Fibroblast of the conjunctiva (primary cell): Measurements from ENCODE around the gene MARVELD3.
"Not testable (repeated sequence)": the region's sequence is repeated elsewhere in the genome, so short reads cannot be mapped to it uniquely, and the experiment has no call there.

Source experiments
- DNase-seq: peaks from one replicate; pipeline ENCODE4 v3.0.0-alpha.2; 2010; ENCODE audit warnings: low read depth

Gene MARVELD3, protein sequence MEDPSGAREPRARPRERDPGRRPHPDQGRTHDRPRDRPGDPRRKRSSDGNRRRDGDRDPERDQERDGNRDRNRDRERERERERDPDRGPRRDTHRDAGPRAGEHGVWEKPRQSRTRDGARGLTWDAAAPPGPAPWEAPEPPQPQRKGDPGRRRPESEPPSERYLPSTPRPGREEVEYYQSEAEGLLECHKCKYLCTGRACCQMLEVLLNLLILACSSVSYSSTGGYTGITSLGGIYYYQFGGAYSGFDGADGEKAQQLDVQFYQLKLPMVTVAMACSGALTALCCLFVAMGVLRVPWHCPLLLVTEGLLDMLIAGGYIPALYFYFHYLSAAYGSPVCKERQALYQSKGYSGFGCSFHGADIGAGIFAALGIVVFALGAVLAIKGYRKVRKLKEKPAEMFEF

DNA sequence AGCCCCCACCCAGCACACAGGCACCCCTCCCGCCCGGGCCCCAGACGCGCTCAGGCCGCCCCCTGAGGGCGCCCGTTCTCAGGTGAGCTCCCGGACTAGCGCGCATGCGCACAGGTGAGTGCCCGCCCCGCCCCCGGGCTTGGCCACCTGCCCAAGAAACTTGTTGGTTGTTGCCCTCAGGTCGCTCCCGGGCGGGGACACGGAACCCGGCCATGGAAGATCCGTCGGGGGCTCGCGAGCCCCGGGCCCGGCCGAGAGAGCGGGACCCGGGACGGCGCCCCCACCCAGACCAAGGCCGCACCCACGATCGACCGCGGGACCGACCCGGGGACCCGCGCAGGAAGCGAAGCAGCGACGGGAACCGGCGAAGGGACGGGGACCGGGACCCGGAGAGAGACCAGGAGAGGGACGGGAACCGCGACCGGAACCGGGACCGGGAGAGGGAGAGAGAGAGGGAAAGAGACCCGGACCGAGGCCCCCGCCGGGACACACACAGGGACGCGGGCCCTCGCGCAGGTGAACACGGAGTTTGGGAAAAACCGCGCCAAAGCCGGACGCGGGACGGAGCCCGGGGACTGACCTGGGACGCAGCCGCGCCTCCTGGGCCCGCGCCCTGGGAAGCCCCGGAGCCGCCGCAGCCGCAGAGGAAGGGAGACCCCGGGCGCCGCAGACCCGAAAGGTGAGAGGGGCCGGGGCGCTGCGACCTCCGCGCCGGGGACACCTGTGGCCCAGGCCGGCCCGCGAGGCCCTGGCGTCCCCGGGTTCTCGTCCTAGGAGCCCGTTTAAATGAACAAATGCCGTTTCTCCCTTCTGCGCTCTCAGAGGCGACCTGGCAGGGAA lies at the start of gene MARVELD3:
Gene MARVELD3, plus strand, starts transcription at position 167 of the 840 bp plus-strand sequence. Its CDS starts 46 bp downstream, at position 213.
- DNase-seq = no peak

DNA sequence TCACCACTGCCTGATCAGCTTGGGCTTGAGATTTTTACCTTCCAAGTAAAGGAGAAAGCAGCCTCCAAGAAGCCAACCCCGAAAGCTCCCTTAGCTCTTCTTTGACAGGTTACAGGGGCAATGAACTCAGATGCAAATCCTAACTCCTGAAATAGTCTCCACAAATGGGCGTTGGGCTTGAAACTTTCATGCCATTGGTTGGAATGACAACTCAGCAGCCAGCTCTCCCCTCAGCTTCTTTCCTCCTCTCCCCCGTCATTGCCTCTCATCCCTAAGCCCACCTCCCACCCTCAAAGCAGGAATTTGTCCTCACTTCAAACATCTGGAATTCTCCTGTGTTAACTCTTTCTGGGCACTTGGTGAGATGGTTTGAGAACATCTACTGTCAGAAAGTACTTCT lies 49.0 kb upstream of the MARVELD3 start, which contains the start of gene TAT:
Gene TAT, minus strand, starts transcription at position 122 of the 400 bp plus-strand sequence. CDS start 677 bp downstream, outside the sequence.
- DNase-seq = no peak

DNA sequence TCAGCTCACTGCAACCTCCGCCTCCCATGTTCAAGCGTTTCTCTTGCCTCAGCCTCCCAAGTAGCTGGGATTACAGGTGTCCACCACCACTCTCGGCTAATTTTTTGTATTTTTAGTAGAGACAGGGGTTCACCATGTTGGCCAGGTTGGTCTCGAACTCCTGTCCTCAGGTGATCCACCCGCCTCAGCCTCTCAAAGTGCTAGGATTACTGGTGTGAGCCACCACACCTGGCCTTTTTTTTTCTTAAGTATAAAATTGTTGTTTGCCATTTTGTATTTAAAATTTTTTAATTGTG lies 43.5 kb upstream of the MARVELD3 start:
- not testable (repeated sequence) for DNase-seq

DNA sequence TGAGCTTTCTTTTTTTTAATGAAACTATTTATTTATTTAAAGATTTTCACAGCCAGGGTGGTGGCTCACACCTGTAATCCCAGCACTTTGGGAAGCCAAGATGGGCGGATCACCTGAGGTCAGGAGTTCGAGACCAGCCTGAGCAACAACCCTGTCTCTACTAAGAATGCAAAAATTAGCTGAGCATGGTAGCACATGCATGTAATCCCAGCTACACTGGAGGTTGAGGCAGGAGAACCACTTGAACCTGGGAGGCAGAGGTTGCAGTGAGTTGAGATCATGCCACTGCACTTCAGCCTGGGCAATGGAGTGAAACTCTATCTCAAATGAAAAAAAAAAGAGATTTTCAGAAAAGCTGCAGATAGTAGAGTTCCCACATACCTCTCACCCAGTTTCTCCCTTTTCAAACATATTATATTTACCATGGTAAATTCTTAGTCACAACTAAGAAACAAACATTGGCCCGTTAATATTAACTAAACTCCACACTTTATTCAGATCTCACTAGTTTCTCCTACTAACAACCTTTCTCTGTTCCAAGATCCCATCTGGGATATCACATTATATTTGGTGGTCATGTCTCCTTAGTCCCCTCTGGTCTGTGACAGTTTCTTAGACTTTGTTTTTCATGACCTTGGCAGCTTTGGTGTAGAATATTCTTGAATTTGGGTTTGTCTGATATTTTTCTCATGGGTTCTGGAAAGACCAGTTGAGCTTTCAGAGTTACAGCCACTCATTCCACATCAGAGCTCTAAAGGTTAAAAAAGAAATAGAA lies 41.3 kb upstream of the MARVELD3 start:
- no peak for DNase-seq

DNA sequence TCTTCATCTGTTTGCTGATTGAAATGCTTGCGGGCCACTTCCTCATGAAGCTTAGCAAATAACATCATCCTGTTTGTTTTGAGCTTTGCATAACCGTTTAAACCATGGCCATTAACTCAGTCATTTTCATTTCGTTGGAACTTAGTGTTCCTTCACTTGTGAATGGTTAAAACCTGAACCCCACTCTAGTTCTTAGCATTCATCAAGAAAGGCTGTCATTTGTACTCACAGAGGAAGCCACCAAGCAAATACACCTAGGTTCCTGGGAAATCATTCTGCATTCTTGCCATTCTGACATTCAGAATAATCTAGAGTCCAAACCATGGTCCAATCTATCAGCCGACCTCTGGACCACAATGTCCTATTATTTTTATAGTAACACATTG lies 40.7 kb upstream of the MARVELD3 start:
- no peak for DNase-seq

DNA sequence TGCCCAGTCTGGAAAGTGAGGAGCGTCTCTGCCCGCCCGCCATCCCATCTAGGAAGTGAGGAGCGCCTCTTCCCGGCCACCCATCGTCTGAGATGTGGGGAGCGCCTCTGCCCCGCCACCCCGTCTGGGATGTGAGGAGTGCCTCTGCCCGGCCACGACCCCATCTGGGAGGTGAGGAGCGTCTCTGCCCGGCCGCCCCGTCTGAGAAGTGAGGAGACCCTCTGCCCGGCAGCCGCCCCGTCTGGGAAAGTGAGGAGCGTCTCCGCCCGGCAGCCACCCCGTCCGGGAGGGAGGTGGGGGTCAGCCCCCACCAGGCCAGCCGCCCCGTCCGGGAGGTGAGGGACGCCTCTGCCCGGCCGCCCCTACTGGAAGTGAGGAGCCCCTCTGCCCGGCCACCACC lies 36.6 kb upstream of the MARVELD3 start:
- not testable (repeated sequence) for DNase-seq

DNA sequence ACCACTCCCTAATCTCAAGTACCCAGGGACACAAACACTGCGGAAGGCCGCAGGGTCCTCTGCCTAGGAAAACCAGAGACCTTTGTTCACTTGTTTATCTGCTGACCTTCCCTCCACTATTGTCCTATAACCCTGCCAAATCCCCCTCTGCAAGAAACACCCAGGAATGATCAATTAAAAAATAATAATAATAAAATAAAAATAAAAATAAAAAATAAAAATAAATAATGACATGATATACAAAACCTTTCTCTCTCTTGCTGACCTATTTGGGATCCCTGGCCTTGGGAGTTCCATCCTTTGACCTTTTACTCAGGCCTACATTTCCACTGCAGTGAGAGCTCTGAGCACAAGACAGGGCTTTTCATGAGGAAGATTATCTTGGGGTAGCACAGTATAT lies 35.9 kb upstream of the MARVELD3 start:
- DNase-seq = not testable (repeated sequence)

DNA sequence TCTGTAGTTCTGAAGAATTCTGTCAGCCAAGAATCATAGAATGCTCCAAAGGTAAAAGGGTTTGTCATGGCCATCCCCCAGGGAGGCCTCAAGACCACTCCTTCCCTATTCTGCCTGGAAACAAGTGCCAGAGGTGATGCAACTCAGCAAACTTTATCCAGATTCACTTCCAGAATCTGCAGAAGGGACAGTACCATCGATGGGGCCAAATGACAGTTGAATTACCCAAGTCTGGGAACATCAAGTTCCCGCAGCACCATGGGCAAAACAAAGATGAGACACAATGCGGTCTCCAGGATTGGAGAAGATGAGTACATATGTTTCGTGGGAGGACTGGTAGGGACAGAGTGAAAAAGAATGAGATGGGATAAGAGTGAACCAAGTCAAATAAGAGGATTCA lies 35.4 kb upstream of the MARVELD3 start:
- no peak for DNase-seq

DNA sequence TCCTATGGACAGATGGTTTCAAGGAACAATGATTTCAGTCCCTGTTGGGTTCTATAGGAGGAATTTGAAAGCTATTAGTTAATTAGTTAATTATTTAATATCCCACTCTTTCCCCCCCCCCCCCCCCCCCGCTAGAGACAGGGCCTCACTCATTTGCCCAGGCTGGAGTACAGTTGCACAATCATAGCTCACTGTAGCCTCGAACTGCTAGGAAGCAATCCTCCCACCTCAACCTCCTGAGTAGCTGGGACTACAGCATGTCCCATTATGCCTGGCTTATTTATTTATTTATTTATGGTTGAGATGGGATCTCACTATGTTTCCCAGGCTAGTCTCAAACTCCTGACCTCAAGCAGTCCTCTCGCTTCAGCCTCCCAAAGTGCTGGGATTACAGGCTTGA lies 34.1 kb upstream of the MARVELD3 start:
- no peak for DNase-seq

DNA sequence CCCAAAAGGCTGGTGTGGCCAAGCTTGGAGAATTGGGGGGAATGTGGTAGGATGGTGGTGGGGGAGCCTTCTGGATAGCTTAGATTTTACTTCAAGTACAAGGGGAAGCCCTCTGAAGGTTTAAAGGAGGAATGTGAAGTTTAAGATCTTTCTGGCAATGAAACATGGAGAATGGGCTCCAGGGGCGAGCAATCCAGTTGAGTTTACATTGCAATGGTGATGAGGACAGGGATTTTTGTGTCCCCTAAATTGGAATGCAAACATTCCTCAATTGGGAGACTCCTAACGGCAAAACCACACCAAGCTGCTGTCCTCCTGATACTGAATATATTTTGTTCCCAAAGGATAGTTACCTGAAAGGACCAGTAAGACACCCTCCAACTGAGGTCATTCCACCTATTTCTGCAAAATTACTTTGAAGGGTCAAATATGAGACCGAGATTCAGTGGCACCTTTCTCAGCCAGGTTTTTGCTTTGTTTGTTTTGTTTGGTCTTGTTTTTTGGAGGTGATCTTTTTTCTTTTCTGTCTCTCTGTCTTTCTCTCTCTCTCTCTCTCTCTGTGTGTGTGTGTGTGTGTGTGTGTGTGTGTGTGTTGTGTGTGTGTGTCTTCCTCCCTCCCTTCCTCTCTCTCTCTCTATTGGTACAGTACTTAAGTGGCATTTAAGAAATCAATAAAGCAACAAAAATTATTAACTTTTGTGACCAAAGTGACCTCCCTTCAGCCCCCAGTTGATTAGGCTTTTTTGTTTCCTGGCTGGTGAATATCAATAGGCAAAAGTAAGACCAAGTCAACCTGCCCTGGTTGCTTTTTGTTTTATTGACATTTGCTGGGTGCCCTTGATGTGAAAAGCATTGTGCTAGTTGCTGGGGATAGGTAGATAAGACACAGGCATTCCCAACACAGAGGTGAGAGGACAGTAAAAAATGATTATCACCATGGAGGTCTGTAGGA lies 32.7 kb upstream of the MARVELD3 start:
- DNase-seq = no peak

DNA sequence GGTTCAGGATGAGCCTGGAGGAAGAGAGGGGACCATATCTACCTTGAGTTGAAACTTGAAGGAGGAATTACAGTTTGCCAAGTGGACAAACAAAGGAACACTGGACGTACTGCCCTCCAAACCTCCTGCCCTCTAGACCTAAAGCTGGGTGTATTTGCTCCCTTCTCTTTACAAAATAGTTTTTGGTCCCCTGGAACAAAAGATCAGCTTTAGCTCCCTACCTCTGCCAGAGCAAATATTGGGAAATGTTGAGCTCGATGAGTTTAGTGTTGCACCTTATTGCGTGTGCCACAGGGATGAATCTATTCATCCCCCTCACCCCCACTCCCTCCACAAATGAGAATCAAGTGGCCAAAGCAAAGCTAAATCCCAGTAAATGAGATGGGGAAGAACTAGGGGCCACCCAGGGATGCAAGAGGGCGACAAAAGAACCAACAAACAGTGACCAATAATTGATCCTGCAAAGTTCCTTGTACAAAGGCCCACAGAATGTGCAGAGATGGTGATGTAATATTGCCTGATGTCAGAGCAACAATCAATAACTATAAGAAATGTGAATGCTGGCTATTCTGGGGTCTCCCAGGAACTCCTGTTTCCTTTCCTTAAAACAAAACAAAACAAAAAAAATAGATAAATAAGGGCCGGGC lies 31.9 kb upstream of the MARVELD3 start:
- DNase-seq = no peak

DNA sequence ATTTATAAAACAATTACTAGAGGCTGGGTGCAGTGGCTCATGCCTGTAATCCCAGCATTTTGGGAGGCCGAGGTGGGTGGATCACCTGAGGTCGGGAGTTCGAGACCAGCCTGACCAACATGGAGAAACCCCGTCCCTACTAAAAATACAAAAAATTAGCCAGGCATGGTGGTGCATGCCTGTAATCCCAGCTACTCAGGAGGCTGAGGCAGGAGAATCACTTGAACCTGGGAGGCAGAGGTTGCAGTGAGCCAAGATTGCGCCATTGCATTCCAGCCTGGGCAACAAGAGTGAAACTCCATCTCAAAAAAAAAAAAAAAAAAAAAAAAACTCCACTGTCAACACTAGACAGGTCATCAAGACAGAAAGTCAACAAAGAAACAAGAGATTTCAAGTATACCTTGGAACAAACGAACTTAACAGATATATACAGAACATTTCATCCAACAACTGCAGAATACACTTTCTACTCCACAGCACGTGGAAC lies 30.6 kb upstream of the MARVELD3 start:
- DNase-seq = not testable (repeated sequence)

DNA sequence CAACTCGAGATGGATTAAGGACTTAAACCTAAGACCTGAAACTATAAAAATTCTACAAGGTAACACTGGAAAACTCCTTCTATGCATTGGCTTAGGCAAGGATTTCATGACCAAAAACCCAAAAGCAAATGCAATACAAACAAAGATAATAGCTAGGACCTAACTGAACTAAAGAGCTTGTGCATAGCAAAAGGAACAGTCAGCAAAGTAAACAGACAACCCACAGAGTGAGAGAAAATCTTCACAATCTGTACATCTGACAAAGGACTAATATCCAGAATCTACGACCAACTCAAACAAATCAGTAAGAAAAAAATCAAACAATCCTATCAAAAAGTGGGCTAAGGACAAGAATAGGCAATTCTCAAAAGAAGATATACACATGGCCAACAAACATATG lies 27.6 kb upstream of the MARVELD3 start:
- DNase-seq = not testable (repeated sequence)

DNA sequence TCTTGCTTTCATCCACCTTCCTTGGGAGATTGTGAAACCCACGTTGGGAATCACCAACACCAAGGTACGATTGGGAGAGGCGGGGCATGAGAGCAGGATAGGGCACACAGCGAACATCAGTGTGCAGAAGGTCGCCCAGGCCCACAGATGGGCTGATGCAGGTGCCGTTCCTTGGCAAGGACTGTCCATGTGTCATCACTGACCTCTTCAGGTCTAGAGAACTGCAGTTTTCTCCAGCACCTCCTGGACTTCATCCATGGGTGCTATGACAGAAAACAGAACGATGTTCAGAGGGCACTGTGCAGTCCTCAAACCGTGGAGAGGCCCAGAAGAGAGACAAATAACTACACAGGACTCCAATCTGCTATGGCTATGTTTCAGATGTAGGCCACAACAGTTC lies 25.2 kb upstream of the MARVELD3 start:
- DNase-seq = no peak

DNA sequence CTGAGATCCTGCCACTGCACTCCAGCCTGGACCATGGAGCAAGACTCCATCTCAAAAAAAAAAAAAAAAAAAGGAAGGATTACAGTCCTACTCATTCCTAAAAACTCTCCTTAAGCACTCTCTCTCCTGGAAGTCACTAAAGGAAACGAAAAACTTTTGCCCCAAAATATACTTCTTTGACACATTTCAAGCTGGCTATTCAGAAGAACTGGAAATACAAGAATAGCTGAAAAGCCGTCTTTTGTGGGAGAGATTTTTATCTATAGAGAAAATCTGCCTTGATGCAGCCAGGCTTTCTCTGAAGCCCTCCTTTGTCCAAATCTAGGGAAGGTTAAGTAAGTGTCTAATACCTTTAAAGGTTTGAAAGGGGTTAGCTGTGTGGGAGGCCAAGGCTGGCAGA lies 16.9 kb upstream of the MARVELD3 start:
- no peak for DNase-seq

DNA sequence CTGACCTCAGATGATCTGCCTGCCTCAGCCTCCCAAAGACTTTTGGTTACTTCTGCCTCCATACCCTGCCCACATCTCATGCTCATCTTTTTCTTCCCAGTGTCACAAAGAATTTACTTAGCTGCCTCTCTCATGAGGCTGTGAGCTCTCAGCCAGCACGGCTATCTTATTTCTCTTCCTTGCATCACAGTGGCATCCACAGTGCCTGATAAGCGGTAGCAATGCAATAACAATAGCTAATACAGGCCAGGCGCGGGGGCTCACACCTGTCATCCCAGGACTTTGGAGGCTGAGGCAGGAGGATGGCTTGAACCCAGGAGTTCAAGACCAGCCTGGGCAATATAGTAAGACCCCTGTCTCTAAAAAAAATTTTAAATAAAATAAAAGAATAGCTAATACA lies 15.5 kb upstream of the MARVELD3 start:
- no peak for DNase-seq

DNA sequence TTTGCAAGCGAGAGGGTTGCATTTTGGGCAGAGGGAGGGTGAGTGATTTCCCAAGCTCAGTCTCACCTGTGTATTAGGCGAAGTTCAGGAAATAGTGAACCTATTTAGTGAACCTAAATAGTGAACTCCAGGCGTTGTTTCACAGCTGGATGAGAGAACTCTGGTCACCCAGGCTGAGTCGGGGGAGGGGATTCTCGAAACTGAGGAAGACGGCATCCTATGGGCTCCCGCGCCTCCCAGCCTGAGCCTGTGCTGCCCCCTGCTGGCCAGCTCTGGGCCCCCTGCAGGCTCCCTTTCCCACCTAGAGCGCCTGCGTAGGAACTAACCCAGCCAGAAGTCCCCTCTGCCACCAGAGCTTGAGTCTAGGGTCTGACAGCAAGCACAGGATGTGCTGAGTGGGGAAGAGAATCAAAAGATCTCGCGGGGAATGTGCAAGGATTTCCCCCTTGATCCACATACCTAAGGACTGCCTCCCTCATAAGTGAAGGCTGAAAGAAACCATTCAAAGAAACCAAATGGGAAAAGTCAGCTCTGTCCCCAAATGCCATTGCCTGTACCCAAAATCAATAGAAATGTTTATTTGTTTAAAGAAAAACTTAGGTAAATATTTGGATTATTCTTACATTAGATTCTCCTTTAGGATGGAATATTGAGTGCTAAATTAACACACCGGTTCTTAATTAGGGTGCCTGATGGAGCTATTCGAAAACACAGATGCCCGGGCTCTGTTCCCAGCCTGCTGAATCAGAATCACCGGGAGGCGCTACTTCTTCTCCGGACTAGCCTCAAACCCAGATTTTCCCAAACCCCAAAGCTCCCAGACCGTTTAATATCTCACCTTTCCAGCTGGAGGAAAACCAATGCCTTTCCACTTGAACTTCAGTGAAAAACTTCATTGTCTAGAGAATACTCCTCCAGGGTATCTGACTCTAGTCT lies 14.8 kb upstream of the MARVELD3 start:
- peak; percentile 13 for DNase-seq

DNA sequence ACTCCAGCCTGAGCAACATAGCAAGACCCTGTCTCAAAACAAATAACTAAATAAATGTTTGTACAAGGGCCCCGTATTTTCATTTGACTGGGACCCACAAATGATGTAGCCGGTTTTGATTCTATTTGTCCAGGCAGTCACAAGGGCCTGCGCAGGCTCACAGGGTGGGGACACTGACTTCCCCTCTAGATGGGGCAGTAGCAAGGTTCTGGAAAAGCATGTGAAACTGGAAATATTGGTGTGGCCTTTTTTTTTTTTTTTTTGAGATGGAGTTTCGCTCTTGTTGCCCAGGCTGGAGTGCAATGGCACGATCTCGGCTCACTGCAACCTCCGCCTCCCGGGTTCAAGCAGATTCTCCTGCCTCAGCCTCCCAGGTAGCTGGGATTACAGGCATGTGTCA lies 11.0 kb upstream of the MARVELD3 start:
- DNase-seq = not testable (repeated sequence)

DNA sequence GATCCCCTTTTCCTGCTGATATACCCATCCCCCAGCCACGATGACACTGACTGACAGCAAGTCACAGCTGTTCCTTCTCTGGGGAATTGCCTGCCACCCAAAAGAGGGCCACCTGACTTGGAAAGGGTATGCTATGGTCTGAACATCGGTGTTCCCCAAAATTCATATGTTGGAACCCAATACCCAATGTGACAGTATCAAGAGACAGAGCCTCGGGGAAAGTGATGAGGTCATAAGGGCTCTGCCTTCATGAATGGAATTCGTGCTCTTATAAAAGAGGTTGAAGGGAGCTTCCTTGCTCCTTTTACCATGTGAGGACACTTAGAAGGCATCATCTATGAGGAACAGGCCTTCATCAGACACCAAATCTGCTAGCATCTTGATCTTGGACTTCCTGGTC lies 7.6 kb upstream of the MARVELD3 start:
- no peak for DNase-seq

DNA sequence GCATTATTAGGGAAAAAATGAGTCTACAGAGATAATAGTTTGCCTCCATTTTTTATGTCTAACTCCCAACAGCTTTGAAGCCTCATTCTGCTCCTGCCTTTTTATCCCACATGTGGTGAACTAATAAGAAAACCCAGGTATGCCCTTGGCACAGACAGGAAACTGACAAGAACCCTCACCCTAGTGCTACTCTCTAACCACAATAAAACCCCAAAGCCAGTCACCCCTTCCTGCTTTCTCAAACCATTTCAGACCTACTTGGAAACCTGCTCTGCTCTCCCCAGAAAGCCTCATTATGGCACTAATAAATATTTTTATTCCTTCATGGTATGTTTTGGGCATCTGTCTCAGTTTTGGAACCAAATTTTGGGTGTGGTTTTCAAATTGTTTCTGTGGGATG lies 3.9 kb upstream of the MARVELD3 start:
- DNase-seq = no peak
